ENCODE data around the gene KIF14. TPM values are rescaled to one million over a fixed set of nuclear protein-coding genes. Genes with fewer than 3 reads are reported as not detected.

The KIF14 gene
- total and polyA plus RNA-seq, 2 of the 8 experiments (the other 6 are each of a cell fraction or from before 2014, with no cell fraction given) = 2.6 to 23.3 TPM

DNA sequence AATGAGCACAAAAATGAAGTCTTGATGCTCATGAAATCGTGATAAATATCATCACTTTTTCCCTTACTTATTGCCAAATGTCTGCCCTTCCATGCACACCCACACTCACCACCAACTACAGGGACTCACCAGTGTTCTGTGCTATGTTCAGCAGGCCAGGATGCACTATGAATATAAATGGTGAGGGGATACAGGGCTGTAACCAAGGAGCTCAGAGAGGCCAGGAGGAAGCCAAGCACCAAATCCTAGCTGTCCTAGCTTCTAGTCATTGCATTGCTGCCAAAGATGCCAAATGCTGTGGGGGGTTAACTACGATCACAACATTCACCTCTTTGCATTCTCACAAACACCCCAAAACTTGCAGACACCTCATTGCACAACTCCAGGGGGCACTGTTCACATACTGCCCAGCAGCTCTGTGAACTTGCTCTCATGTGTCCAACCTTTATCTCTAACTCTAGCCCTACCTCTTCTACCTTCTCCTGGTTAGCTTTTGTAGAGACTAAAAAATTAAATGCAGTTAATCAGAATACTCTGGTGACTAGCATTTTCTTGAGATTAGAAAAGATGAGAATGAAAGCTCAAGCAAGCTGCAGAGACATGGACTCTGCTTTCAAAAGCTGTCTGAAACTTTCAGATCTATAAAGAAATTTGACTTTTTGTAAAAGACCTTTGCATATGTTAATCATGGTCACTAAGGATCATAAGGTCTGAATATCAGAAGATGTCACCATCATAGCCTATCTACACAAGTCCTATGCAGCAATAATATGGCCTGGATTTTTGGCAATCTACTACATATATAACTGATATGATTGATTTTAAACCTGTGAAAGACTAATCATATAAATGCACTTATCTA is 13.9 kb upstream of the KIF14 start:
- no peak overlapping the region for H3K23ac ChIP-seq (ENCODE audit: insufficient read length)
- no peak overlapping the region for H2BK5ac ChIP-seq (ENCODE audit: low read depth, low read length)
- no peak overlapping the region for H2BK12ac ChIP-seq (ENCODE audit: low read depth, low read length)
- H2AFZ ChIP-seq (ENCODE audit: low read length) = 0 out of 2 replicates have a peak overlapping the region, but pooled peaks have one; percentile 19
- no peak overlapping the region for H3K4me3 ChIP-seq (ENCODE audit: extremely low read depth in 1 of 4, insufficient read depth in 2 of 4, low read depth in 3 of 4, low read length in 4 of 4)
- H2AK5ac ChIP-seq (ENCODE audit: low read depth, low read length) = no peak overlapping the region
- no peak overlapping the region for H4K8ac ChIP-seq (ENCODE audit: extremely low read depth, insufficient read depth, low read length)
- H3K23me2 ChIP-seq (ENCODE audit: low read depth, low read length) = no peaks in the 10 kb centered on the region
- H3K14ac ChIP-seq (ENCODE audit: insufficient read length) = no peak overlapping the region
- H3K27ac ChIP-seq (ENCODE audit: low read depth, low read length) = no peak overlapping the region
- FAIRE-seq (no peak), DNase-seq (ENCODE audit: low read depth in 1 of 2, low spot score in 2 of 2) (no peak)
- H2BK15ac ChIP-seq (ENCODE audit: low read length) = no peak overlapping the region
- no peaks in the 10 kb centered on the region for H3K36me3 ChIP-seq (ENCODE audit: control insufficient read depth in 2 of 4, insufficient read depth in 4 of 4, low read length in 3 of 4)
- no peak overlapping the region for H3K9ac ChIP-seq (replicated peaks in 1 of 4; ENCODE audit: extremely low read depth in 1 of 4, low read depth in 3 of 4, low read length in 3 of 4)
- H3K79me2 ChIP-seq (ENCODE audit: control insufficient read depth in 1 of 2, insufficient read depth in 2 of 2, low read length in 2 of 2) = no peaks in the 10 kb centered on the region; a peak in 1 of 4 replicates
- WGBS, 2 experiments (ENCODE audit: extremely low coverage in 1 of 2, insufficient coverage in 1 of 2, insufficient read length in 1 of 2, insufficient replicate concordance in 2 of 2, low coverage in 1 of 2, low lambda C conversion rate in 2 of 2, missing lambda C conversion rate in 1 of 2) = 48% methylated on average over 2 of the region's 2 CpGs; no CpG with 5 or more reads in 1 of the 2 experiments
- CTCF ChIA-PET (ENCODE audit: partially characterized antibody) = interaction anchor here (0.5 to 4.5 kb wide), 10 partner anchors 12 to 210 kb away, joined by 3 to 28 read pairs (median 4); no protein-coding TSS in a partner anchor
- TF ChIP-seq EGR1 (IDR thresholded peaks at IDR 0.05; ENCODE audit: borderline replicate concordance, low read depth, low read length) (no peak), RAD21 (IDR thresholded peaks at IDR 0.05 in 1 of 2, conservative IDR thresholded peaks at IDR 0.05 in 1 of 2; ENCODE audit: low read depth in 2 of 2, low read length in 2 of 2) (peak; percentile 17 to 48; a peak in 2 of 4 replicates)
- TF ChIP-seq, protein P1, sequence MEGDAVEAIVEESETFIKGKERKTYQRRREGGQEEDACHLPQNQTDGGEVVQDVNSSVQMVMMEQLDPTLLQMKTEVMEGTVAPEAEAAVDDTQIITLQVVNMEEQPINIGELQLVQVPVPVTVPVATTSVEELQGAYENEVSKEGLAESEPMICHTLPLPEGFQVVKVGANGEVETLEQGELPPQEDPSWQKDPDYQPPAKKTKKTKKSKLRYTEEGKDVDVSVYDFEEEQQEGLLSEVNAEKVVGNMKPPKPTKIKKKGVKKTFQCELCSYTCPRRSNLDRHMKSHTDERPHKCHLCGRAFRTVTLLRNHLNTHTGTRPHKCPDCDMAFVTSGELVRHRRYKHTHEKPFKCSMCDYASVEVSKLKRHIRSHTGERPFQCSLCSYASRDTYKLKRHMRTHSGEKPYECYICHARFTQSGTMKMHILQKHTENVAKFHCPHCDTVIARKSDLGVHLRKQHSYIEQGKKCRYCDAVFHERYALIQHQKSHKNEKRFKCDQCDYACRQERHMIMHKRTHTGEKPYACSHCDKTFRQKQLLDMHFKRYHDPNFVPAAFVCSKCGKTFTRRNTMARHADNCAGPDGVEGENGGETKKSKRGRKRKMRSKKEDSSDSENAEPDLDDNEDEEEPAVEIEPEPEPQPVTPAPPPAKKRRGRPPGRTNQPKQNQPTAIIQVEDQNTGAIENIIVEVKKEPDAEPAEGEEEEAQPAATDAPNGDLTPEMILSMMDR (IDR thresholded peaks at IDR 0.05; ENCODE audit: control extremely low read depth in 1 of 3, insufficient read depth in 1 of 3, low read depth in 1 of 3, low read length in 3 of 3) = peak; percentile 10 to 46 (median 28); a peak in 2 of 4 replicates
- H3K4ac ChIP-seq (replicated peaks; ENCODE audit: insufficient read length, low read depth, low read length) = no peak overlapping the region
- no peak overlapping the region for H3K56ac ChIP-seq (replicated peaks; ENCODE audit: insufficient read length, low read depth, low read length)
- no peaks in the 10 kb centered on the region for H3K79me1 ChIP-seq (ENCODE audit: low read depth, low read length)
- no peaks in the 10 kb centered on the region for H3K9me3 ChIP-seq (ENCODE audit: insufficient read depth in 2 of 2, low read depth in 1 of 2, low read length in 1 of 2)
- POLR2A ChIA-PET (ENCODE audit: partially characterized antibody) = interaction anchor here (1.0 to 1.5 kb wide), 2 partner anchors 14 to 254 kb away, joined by 3 read pairs; partner anchors contain the start of gene KIF14
- no peak overlapping the region for H2BK20ac ChIP-seq (ENCODE audit: low read length)
- no peak overlapping the region for H4K5ac ChIP-seq (ENCODE audit: insufficient read length, low read depth, low read length)
- no peak overlapping the region for H4K91ac ChIP-seq (replicated peaks; ENCODE audit: insufficient read length, low read length)
- no peak overlapping the region for H3K18ac ChIP-seq (ENCODE audit: extremely low read depth, low read length)
- no peaks in the 10 kb centered on the region for H4K20me1 ChIP-seq (replicated peaks in 1 of 2; ENCODE audit: control insufficient read depth in 1 of 2, insufficient read depth in 2 of 2, low read length in 2 of 2)
- H3K4me1 ChIP-seq (replicated peaks in 1 of 4; ENCODE audit: control insufficient read depth in 3 of 4, insufficient read depth in 4 of 4, low read length in 3 of 4) = no peaks in the 10 kb centered on the region
- no peak overlapping the region for H3K4me2 ChIP-seq (ENCODE audit: insufficient read depth in 1 of 2, low read depth in 2 of 2, low read length in 2 of 2)
- no peak overlapping the region for H2BK120ac ChIP-seq (replicated peaks; ENCODE audit: low read depth, low read length)
- no peaks in the 10 kb centered on the region for H3K27me3 ChIP-seq (replicated peaks in 1 of 4; ENCODE audit: control insufficient read depth in 3 of 4, extremely low read depth in 1 of 4, insufficient read depth in 3 of 4, low read length in 3 of 4)

Measured in H1 (cell line).